GM23338 (cell line): ENCODE measurements around the gene ABCG8. TPM values are rescaled to one million over a fixed set of nuclear protein-coding genes. Genes with fewer than 3 reads are reported as not detected.

ENCODE experiments used
- ATAC-seq: fragments of 200-7000 bp; cut with Tn5 transposase; 3 replicates; pipeline ENCODE4 v1.9.1; 2020
- DNase-seq: peaks from one replicate; pipeline ENCODE4 v3.0.0-alpha.2; 2015; ENCODE audit warnings: low spot score
- H2AFZ ChIP-seq: fragments of 200-600 bp; sonication (generic); 2 replicates; pipeline ENCODE4 v1.8.0; 2016; ENCODE audit warnings: antibody characterized with exemption, mild to moderate bottlenecking, moderate library complexity
- H3F3A ChIP-seq: fragments of 200-600 bp; sonication (generic); replicated peaks from 2 replicates; pipeline ENCODE4 v1.8.0; 2017; ENCODE audit warnings: antibody characterized with exemption, mixed run types, low read depth
- H3K27ac ChIP-seq: fragments of 200-600 bp; sonication (generic); 2 replicates; pipeline ENCODE4 v1.6.1; 2016; ENCODE audit warnings: low read depth
- H3K27me3 ChIP-seq: fragments of 200-600 bp; sonication (generic); 2 replicates; pipeline ENCODE4 v1.8.0; 2016; ENCODE audit warnings: mild to moderate bottlenecking, mixed run types, moderate library complexity; ENCODE audit not compliant: insufficient read depth
- H3K36me3 ChIP-seq: fragments of 200-600 bp; sonication (generic); 2 replicates; pipeline ENCODE4 v1.8.0; 2016; ENCODE audit warnings: mild to moderate bottlenecking; ENCODE audit not compliant: insufficient read depth
- H3K4me1 ChIP-seq: fragments of 200-600 bp; sonication (generic); 2 replicates; pipeline ENCODE4 v1.8.0; 2016; ENCODE audit warnings: mild to moderate bottlenecking, moderate library complexity; ENCODE audit not compliant: insufficient read depth
- H3K4me2 ChIP-seq: fragments of 200-600 bp; sonication (generic); 2 replicates; pipeline ENCODE4 v1.7.1; 2017; ENCODE audit warnings: mixed run types
- H3K4me3 ChIP-seq: fragments of 200-600 bp; sonication (generic); 2 replicates; pipeline ENCODE4 v1.6.1; 2016; ENCODE audit warnings: mixed run types
- H3K79me2 ChIP-seq: fragments of 200-600 bp; sonication (generic); replicated peaks from 2 replicates; pipeline ENCODE4 v1.8.0; 2017; ENCODE audit warnings: mild to moderate bottlenecking; ENCODE audit not compliant: insufficient read depth
- H3K9me2 ChIP-seq: fragments of 200-600 bp; sonication (generic); 2 replicates; pipeline ENCODE4 v1.8.0; 2017; ENCODE audit not compliant: insufficient read depth
- H4K20me1 ChIP-seq: fragments of 200-600 bp; sonication (generic); replicated peaks from 2 replicates; pipeline ENCODE4 v1.8.0; 2017; ENCODE audit warnings: mild to moderate bottlenecking; ENCODE audit not compliant: insufficient read depth
- H3K27ac Mint-ChIP-seq: 2 replicates; pipeline ENCODE4 v1.8.0; 2020; ENCODE audit warnings: inconsistent platforms, mild to moderate bottlenecking, moderate library complexity, mixed read lengths
- H3K27me3 Mint-ChIP-seq: 3 replicates; pipeline ENCODE4 v1.8.0; 2022; ENCODE audit warnings: low read depth, mild to moderate bottlenecking, moderate library complexity, mixed read lengths, inconsistent platforms; ENCODE audit not compliant: insufficient read depth, poor library complexity
- H3K36me3 Mint-ChIP-seq: 3 replicates; pipeline ENCODE4 v1.8.0; 2021; ENCODE audit warnings: low read depth, mild to moderate bottlenecking, inconsistent platforms, moderate library complexity, mixed read lengths
- H3K4me1 Mint-ChIP-seq: 3 replicates; pipeline ENCODE4 v1.8.0; 2020; ENCODE audit warnings: mild to moderate bottlenecking, inconsistent platforms, mixed read lengths
- H3K4me3 Mint-ChIP-seq: 3 replicates; pipeline ENCODE4 v1.8.0; 2021; ENCODE audit warnings: moderate library complexity, mild to moderate bottlenecking, inconsistent platforms, mixed read lengths
- H3K9me3 Mint-ChIP-seq: 3 replicates; pipeline ENCODE4 v1.8.0; 2020; ENCODE audit warnings: moderate library complexity, mild to moderate bottlenecking, inconsistent platforms, mixed read lengths
- CREB1 ChIP-seq: fragments of 250-450 bp; sonication (Bioruptor Pico); IDR thresholded peaks from 2 replicates; pipeline ENCODE4 v1.5.0; 2020; ENCODE audit warnings: low read depth, mild to moderate bottlenecking, moderate library complexity
- CTCF ChIP-seq, 2 experiments: fragments of 200-600 bp in 1 of 2; sonication (generic) in 1 of 2; conservative IDR thresholded peaks; 2 replicates each; pipeline versions ENCODE4 v1.5.1 to v1.6.1; 2016 to 2017; ENCODE audit warnings: antibody characterized with exemption in 2 of 2, low read depth in 2 of 2, mild to moderate bottlenecking in 2 of 2, moderate library complexity in 1 of 2
- ETS1 ChIP-seq: IDR thresholded peaks from 2 replicates; pipeline ENCODE4 v1.6.1; 2016; ENCODE audit warnings: antibody characterized with exemption
- EZH2 ChIP-seq: fragments of 200-600 bp; sonication (generic); IDR thresholded peaks from one replicate; pipeline ENCODE4 v1.8.0; 2017; ENCODE audit warnings: antibody characterized with exemption, mild to moderate bottlenecking, low read depth; ENCODE audit not compliant: unreplicated experiment
- EZH2phosphoT487 ChIP-seq: fragments of 200-600 bp; sonication (generic); IDR thresholded peaks from one replicate; pipeline ENCODE4 v1.8.1; 2018; ENCODE audit warnings: antibody characterized with exemption; ENCODE audit not compliant: unreplicated experiment
- JUNB ChIP-seq: IDR thresholded peaks from one replicate; pipeline ENCODE4 v1.6.1; 2016; ENCODE audit warnings: antibody characterized with exemption; ENCODE audit not compliant: unreplicated experiment
- NANOG ChIP-seq: IDR thresholded peaks from 2 replicates; pipeline ENCODE4 v1.6.1; 2016; ENCODE audit warnings: antibody characterized with exemption, borderline replicate concordance
- POLR2AphosphoS5 ChIP-seq: IDR thresholded peaks from 2 replicates; pipeline ENCODE4 v1.6.1; 2016; ENCODE audit warnings: antibody characterized with exemption, low read depth
- ZNF114 ChIP-seq: fragments of 250-450 bp; sonication (Bioruptor Pico); IDR thresholded peaks from 2 replicates; pipeline ENCODE4 v1.5.0; 2020; ENCODE audit warnings: mild to moderate bottlenecking, moderate library complexity
- ZNF462 ChIP-seq: fragments of 250-450 bp; sonication (Bioruptor Pico); IDR thresholded peaks from 2 replicates; pipeline ENCODE4 v1.5.0; 2020; ENCODE audit warnings: mild to moderate bottlenecking, moderate library complexity
- polyA plus RNA-seq: library from polyadenylated mRNA; unstranded; fragments of >200 nt; fragmentation: Nextera tagmentation; extraction: Ambion mirVana; gene quantifications from 2 replicates; pipeline ENCODE4 v1.2.1, GENCODE V29; 2016
- total RNA-seq: library from RNA; depleted of rRNA; stranded (reverse); fragments of >200 nt; shearing (Covaris generic); gene quantifications from 2 replicates; pipeline ENCODE4 v1.2.3, GENCODE V29; 2014

The ABCG8 gene
- total and polyA plus RNA-seq, 2 experiments from 2014 or later, result 0.19 to 0.35 TPM

DNA sequence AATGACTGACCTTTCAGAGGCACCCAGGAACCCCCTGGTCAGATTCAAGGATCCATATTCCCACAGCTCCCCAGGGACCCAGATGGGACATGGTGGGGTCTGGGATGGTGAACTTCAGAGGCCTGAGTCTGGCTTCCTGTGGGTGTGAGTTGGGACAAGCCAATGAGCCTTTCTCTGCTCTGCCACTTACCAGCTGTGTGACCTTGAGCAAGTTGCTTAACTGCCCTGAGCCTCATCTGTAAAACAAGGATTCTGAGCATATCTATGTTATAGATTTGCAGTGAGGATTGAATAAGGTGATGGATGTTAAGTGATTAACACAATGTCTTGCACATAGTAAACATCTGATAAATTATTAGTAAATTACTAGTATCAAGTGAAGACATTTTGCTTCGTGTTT lies 6.4 kb downstream of the ABCG8 start:
- 0 out of 2 replicates have a peak, but pooled peaks cover 5% of the 10 kb centered on the region for H3K9me2 ChIP-seq
- no peak overlapping the region for H3K4me3 Mint-ChIP-seq

More for the DNA sequence above, 6.4 kb downstream of the ABCG8 start:
- TF ChIP-seq ZNF462 (no peak), ZNF114 (CRISPR knock-in tag) (no peak), CREB1 (no peak), POLR2AphosphoS5 (no peak), JUNB (no peak), NANOG (no peak), ETS1 (no peak), EZH2phosphoT487 (no peak), EZH2 (no peak), CTCF (conservative IDR thresholded peaks at IDR 0.05; ENCODE audit: low read depth in 2 of 2) (no peak)
- no peak overlapping the region for H3K27ac ChIP-seq
- H3K27me3 ChIP-seq, result no peaks in the 10 kb centered on the region
- no peaks in the 10 kb centered on the region for H3F3A ChIP-seq
- H3K79me2 ChIP-seq, result no peaks in the 10 kb centered on the region
- no peaks in the 10 kb centered on the region for H4K20me1 ChIP-seq
- Mint-ChIP-seq H3K4me1 (peaks cover 9% of the 10 kb centered on the region), H3K9me3 (no peaks in the 10 kb centered on the region), H3K36me3 (no peaks in the 10 kb centered on the region), H3K27ac (no peak overlapping the region), H3K27me3 (peaks cover 4% of the 10 kb centered on the region)
- ATAC-seq (no peak), DNase-seq (no peak)
- no peak overlapping the region for H3K4me2 ChIP-seq
- no peak overlapping the region for H2AFZ ChIP-seq
- H3K4me3 ChIP-seq, result no peak overlapping the region
- no peaks in the 10 kb centered on the region; the same call in 1 of the 2 replicates for H3K4me1 ChIP-seq
- H3K36me3 ChIP-seq, result no peaks in the 10 kb centered on the region
